Suppressor macrophage treated with lipopolysaccharide for 1 hour (primary cell): Measurements from ENCODE around the gene TRAPPC12.
A peak's percentile ranks its signal among the peaks of the same experiment; 100 is the strongest.

Experiments
- DNase-seq, 3 donors: peaks; one replicate each; pipeline ENCODE4 v3.0.0-alpha.2; 2020 to 2022

Gene TRAPPC12

GRCh38 chr2:3457524-3458395 is 78.3 kb downstream of the TRAPPC12 start:
- DNase-seq: no peak

- DNase-seq: no peak
These were observed 79.1 kb downstream of the TRAPPC12 start for GRCh38 chr2:3458396-3459184.

GRCh38 chr2:3459185-3460015 is 79.9 kb downstream of the TRAPPC12 start:
- no peak for DNase-seq

- no peak for DNase-seq
These were observed 80.7 kb downstream of the TRAPPC12 start for GRCh38 chr2:3460156-3460555.

- no peak for DNase-seq
These were observed 81.6 kb downstream of the TRAPPC12 start for GRCh38 chr2:3460831-3461800.

- peak; percentile 74 to 78 (median 76) for DNase-seq
These were observed 82.5 kb downstream of the TRAPPC12 start for GRCh38 chr2:3461801-3462492.

- no peak for DNase-seq
These were observed 83.1 kb downstream of the TRAPPC12 start for GRCh38 chr2:3462493-3463104.

GRCh38 chr2:3463186-3463835 is 83.8 kb downstream of the TRAPPC12 start:
- DNase-seq: no peak

- no peak for DNase-seq
These were observed 84.5 kb downstream of the TRAPPC12 start for GRCh38 chr2:3463944-3464343.

- no peak for DNase-seq
These were observed 85.0 kb downstream of the TRAPPC12 start for GRCh38 chr2:3464401-3465005.

GRCh38 chr2:3465328-3465727 is 85.8 kb downstream of the TRAPPC12 start:
- no peak for DNase-seq

- peak in 1 of 3 donors; percentile 22 for DNase-seq
These were observed 86.5 kb downstream of the TRAPPC12 start for GRCh38 chr2:3465844-3466481.

- no peak for DNase-seq
These were observed 87.0 kb downstream of the TRAPPC12 start for GRCh38 chr2:3466482-3466863.

GRCh38 chr2:3466966-3467365 is 87.5 kb downstream of the TRAPPC12 start:
- no peak for DNase-seq

GRCh38 chr2:3467654-3468053 is 88.2 kb downstream of the TRAPPC12 start:
- no peak for DNase-seq

GRCh38 chr2:3468296-3468988 is 88.9 kb downstream of the TRAPPC12 start:
- no peak for DNase-seq

GRCh38 chr2:3469486-3469885 is 90.0 kb downstream of the TRAPPC12 start:
- DNase-seq: no peak

- no peak for DNase-seq
These were observed 90.7 kb downstream of the TRAPPC12 start for GRCh38 chr2:3470166-3470651.
